ENCODE results near the gene GPX7. TPM values are rescaled to one million over a fixed set of nuclear protein-coding genes. Genes with fewer than 3 reads are reported as not detected.

Gene GPX7
- total RNA-seq, 1 donor from 2014 or later, result 57.7 TPM

- DNase-seq (ENCODE audit: low spot score in 2 of 2, unreplicated experiment in 2 of 2), result no peak
- H3K4me3 Mint-ChIP-seq, result no peak overlapping the region
- no peaks in the 10 kb centered on the region for H3K27me3 Mint-ChIP-seq (ENCODE audit: low read depth)
- no peak for TF ChIP-seq CTCF (IDR thresholded peaks at IDR 0.05; ENCODE audit: unreplicated experiment)
- no peaks in the 10 kb centered on the region for H3K36me3 Mint-ChIP-seq
- no peaks in the 10 kb centered on the region for H3K4me1 Mint-ChIP-seq
- H3K27ac Mint-ChIP-seq, result no peak overlapping the region
- no peaks in the 10 kb centered on the region for H3K9me3 Mint-ChIP-seq
These were observed 49.7 kb downstream of the GPX7 start for GRCh38 chr1:52651904-52652303.

- Mint-ChIP-seq H3K9me3 (no peaks in the 10 kb centered on the region), H3K36me3 (no peaks in the 10 kb centered on the region), H3K27me3 (ENCODE audit: low read depth) (no peaks in the 10 kb centered on the region), H3K4me1 (no peaks in the 10 kb centered on the region), H3K27ac (no peak overlapping the region), H3K4me3 (no peak overlapping the region)
- TF ChIP-seq CTCF (IDR thresholded peaks at IDR 0.05; ENCODE audit: unreplicated experiment), result no peak
- DNase-seq (ENCODE audit: low spot score in 2 of 2, unreplicated experiment in 2 of 2), result no peak
These were observed 51.2 kb downstream of the GPX7 start for GRCh38 chr1:52653207-52653849.

GRCh38 chr1:52654063-52654462 lies 51.9 kb downstream of the GPX7 start:
- H3K9me3 Mint-ChIP-seq, result no peaks in the 10 kb centered on the region
- no peak overlapping the region for H3K27ac Mint-ChIP-seq
- H3K27me3 Mint-ChIP-seq (ENCODE audit: low read depth), result no peaks in the 10 kb centered on the region
- DNase-seq (ENCODE audit: low spot score in 2 of 2, unreplicated experiment in 2 of 2), result no peak
- no peak overlapping the region for H3K4me3 Mint-ChIP-seq
- TF ChIP-seq CTCF (IDR thresholded peaks at IDR 0.05; ENCODE audit: unreplicated experiment), result no peak
- no peaks in the 10 kb centered on the region for H3K36me3 Mint-ChIP-seq
- H3K4me1 Mint-ChIP-seq, result no peaks in the 10 kb centered on the region

GRCh38 chr1:52657702-52658101 lies 55.5 kb downstream of the GPX7 start:
- DNase-seq (ENCODE audit: low spot score in 2 of 2, unreplicated experiment in 2 of 2), result no peak
- Mint-ChIP-seq H3K9me3 (no peaks in the 10 kb centered on the region), H3K27me3 (ENCODE audit: low read depth) (no peaks in the 10 kb centered on the region), H3K36me3 (no peaks in the 10 kb centered on the region), H3K4me3 (no peak overlapping the region), H3K27ac (no peak overlapping the region), H3K4me1 (peaks cover 14% of the 10 kb centered on the region)
- no peak for TF ChIP-seq CTCF (IDR thresholded peaks at IDR 0.05; ENCODE audit: unreplicated experiment)

Other genes with a start within 250 kb of the GPX7 start
- gene CC2D1B, start 236.2 kb upstream of the GPX7 start, total RNA-seq, result 33.2 to 33.4 TPM (median 33.2 TPM) in 3 replicates
- 4.4 to 4.7 TPM (median 4.5 TPM) in 3 replicates for gene ORC1, start 197.9 kb upstream of the GPX7 start, total RNA-seq
- 54.9 to 55.9 TPM (median 55.6 TPM) in 3 replicates for gene PRPF38A, start 197.8 kb upstream of the GPX7 start, total RNA-seq
- 123 to 132 TPM (median 129 TPM) in 3 replicates for gene TUT4, start 49.3 kb upstream of the GPX7 start, total RNA-seq
- 0.99 to 1.4 TPM (median 1.4 TPM) in 3 replicates for gene SHISAL2A, start 30.8 kb downstream of the GPX7 start, total RNA-seq
- gene COA7, start 96.0 kb downstream of the GPX7 start, total RNA-seq, result 21.5 to 23.5 TPM (median 21.7 TPM) in 3 replicates
- 31.9 to 32.5 TPM (median 32.5 TPM) in 3 replicates for gene ZYG11B, start 124.1 kb downstream of the GPX7 start, total RNA-seq
- 0.14 to 0.18 TPM in 2 of 3 replicates, not detected in the other for gene ZYG11A, start 240.4 kb downstream of the GPX7 start, total RNA-seq